ENCODE measurements around the gene IQSEC3. TPM values are rescaled to one million over a fixed set of nuclear protein-coding genes. Genes with fewer than 3 reads are reported as not detected.
A peak's percentile ranks its signal among the peaks of the same experiment; 100 is the strongest.
"Not testable (repeated sequence)": the region's sequence is repeated elsewhere in the genome, so short reads cannot be mapped to it uniquely, and the experiment has no call there.

Gene IQSEC3
- total and polyA plus RNA-seq, 11 donors: 0.29 to 3.2 (median 1.5) TPM

GRCh38 chr12:212715-213526 lies 146.4 kb downstream of the IQSEC3 start:
- Histone ChIP-seq H3K9me3 (no peaks in the 10 kb centered on the region), H3K4me3 (peak overlapping the region in 2 of 12 donors; percentile 10 to 40), H3K4me1 (peaks cover 0 to 22% (median 0%) of the 10 kb centered on the region in 12 donors), H3K27ac (peak overlapping the region in 1 of 12 donors; percentile 77), H3K27me3 (peaks cover 0 to 13% (median 0%) of the 10 kb centered on the region in 9 donors), H3K36me3 (no peaks in the 10 kb centered on the region)
- intact Hi-C loops (cut with DNase I): no loop called here
- ATAC-seq (peak in 2 of 4 donors; percentile 15 to 21), DNase-seq (peak in 2 of 5 donors; percentile 50 to 62)
- TF ChIP-seq CTCF (IDR thresholded peaks at IDR 0.05): no peak
- no peak for TF ChIP-seq POLR2A (IDR thresholded peaks at IDR 0.05)
- WGBS, 4 donors: 50 to 64% (median 60%) methylated on average over 22 of the region's 22 CpGs

DNA sequence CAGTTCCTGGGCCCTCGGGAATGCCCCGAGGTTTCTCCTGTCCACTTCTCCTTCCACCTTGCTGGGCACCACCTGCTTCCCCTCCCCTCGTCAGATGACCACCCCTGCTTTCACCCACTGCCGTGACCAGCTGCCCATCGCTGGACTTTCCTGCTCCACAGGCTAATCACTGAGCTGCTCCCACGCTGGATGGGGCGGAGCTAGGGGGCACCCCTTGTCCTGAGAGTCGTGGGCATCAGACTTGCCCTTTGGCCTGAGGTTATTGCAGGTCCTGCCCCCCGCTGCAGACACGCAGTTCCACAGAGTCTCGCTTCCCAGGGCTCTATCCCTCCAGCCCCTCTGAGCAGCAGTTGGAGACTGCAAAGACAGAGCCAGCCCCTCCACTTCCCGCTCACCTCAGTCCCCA lies 147.0 kb downstream of the IQSEC3 start:
- Histone ChIP-seq H3K36me3 (no peaks in the 10 kb centered on the region), H3K4me1 (peaks cover 0 to 22% (median 0%) of the 10 kb centered on the region in 12 donors), H3K27me3 (peaks cover 0 to 13% (median 0%) of the 10 kb centered on the region in 9 donors), H3K4me3 (peak overlapping the region in 1 of 12 donors; percentile 40), H3K27ac (no peak overlapping the region), H3K9me3 (no peaks in the 10 kb centered on the region)
- TF ChIP-seq POLR2A (IDR thresholded peaks at IDR 0.05) (no peak), CTCF (IDR thresholded peaks at IDR 0.05) (no peak)
- ATAC-seq: no peak
- DNase-seq: peak in 1 of 5 donors; percentile 41
- intact Hi-C loops (cut with DNase I): no loop called here
- WGBS, 4 donors: 60 to 65% (median 62%) methylated on average over 12 of the region's 12 CpGs

- Histone ChIP-seq H3K36me3 (no peaks in the 10 kb centered on the region), H3K9me3 (no peaks in the 10 kb centered on the region), H3K27me3 (peaks cover 0 to 13% (median 0%) of the 10 kb centered on the region in 9 donors), H3K27ac (peak within 1 kb of the TSS in 1 of 12 donors; percentile 77), H3K4me3 (peak within 1 kb of the TSS in 1 of 12 donors; percentile 40), H3K4me1 (peaks cover 0 to 22% (median 0%) of the 10 kb centered on the region in 12 donors)
- ATAC-seq (no peak), DNase-seq (peak in 1 of 5 donors; percentile 32)
- WGBS, 4 donors: 44 to 57% (median 56%) methylated on average over 14 of the region's 14 CpGs
- TF ChIP-seq POLR2A (IDR thresholded peaks at IDR 0.05) (no peak), CTCF (IDR thresholded peaks at IDR 0.05) (no peak)
- intact Hi-C loops (cut with DNase I): no loop called here
These were observed 147.6 kb downstream of the IQSEC3 start, which contains the start of gene SLC6A12 for GRCh38 chr12:214003-214741. Gene SLC6A12, minus strand, starts transcription at chr12:214157. Its CDS starts 4,171 bp downstream, at chr12:209986.

DNA sequence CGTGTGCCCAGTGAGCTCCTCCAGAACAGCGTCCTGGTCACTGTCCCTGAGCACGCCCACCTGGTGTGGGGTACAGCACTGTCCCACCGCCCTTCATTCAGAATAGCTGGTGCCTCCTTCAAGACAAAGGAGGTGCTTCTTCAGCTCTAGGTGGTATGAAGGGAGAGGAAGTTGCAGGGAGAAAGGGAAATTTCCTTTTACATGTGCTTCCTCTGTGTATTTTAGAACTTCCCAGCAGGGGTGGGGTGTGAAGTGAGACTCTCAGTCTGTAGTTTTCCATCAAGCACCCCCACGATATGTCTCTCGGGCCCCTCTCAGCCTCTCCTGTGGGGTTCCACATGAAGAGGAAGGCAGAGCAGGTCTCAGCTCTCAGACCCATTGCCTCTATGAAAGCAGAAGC lies 148.5 kb downstream of the IQSEC3 start:
- no peak for DNase-seq
- WGBS, 4 donors: 89 to 96% (median 90%) methylated on average over 5 to 6 of the region's 6 CpGs
- no peak for ATAC-seq
- Histone ChIP-seq H3K27ac (no peak overlapping the region), H3K36me3 (no peaks in the 10 kb centered on the region), H3K4me1 (peaks cover 0 to 22% (median 0%) of the 10 kb centered on the region in 12 donors), H3K27me3 (peaks cover 0 to 14% (median 0%) of the 10 kb centered on the region in 9 donors), H3K4me3 (no peak overlapping the region), H3K9me3 (no peaks in the 10 kb centered on the region)
- TF ChIP-seq POLR2A (IDR thresholded peaks at IDR 0.05) (no peak), CTCF (IDR thresholded peaks at IDR 0.05) (no peak)
- intact Hi-C loops (cut with DNase I): loop anchor here in 1 of 10 donors (5.0 kb wide), 1 partner anchor 107 kb away; no protein-coding TSS in a partner anchor

GRCh38 chr12:217029-217428 lies 150.5 kb downstream of the IQSEC3 start:
- H3K4me3 ChIP-seq, H3K9me3 ChIP-seq, H3K36me3 ChIP-seq, DNase-seq, H3K27ac ChIP-seq, ATAC-seq: not testable (repeated sequence)
- WGBS, 4 donors: 73 to 76% (median 75%) methylated on average over 6 of the region's 6 CpGs
- Histone ChIP-seq H3K27me3 (peaks cover 0 to 13% (median 0%) of the 10 kb centered on the region in 9 donors), H3K4me1 (peaks cover 0 to 16% (median 0%) of the 10 kb centered on the region in 12 donors)
- intact Hi-C loops (cut with DNase I): loop anchor here in 1 of 10 donors (5.0 kb wide), 1 partner anchor 105 kb away; no protein-coding TSS in a partner anchor

Measured in heart left ventricle (tissue), 16 donors.